ENCODE data around the gene FYN. TPM values are rescaled to one million over a fixed set of nuclear protein-coding genes. Genes with fewer than 3 reads are reported as not detected.

Gene FYN
- total RNA-seq, 1 experiment from 2014 or later: 18.5 TPM

DNA sequence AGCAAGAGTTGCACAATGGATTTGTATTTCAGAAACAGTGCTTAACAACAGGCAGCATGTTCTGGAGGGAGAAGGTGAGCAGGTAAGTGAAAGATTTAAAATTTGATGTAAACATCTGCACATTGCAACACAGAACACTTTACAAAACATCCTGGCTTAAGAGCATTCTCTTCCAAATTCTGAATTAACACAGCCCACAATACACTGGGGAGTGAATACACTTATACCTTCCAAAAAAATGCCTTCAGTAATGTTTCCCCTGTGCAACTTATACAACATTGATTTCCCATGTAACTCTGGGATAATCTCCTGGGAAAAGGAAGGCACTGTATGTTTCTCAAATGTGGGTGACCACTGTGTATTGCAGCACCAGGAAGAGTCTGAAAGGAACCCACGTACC, 127.6 kb downstream of the FYN start:
- H3K36me3 ChIP-seq (ENCODE audit: control insufficient read depth in 1 of 2, insufficient read depth in 2 of 2, low read length in 2 of 2): no peaks in the 10 kb centered on the region
- no TSS peak for BruUV-seq (replicated peaks)
- no peak overlapping the region for H3K27ac ChIP-seq (ENCODE audit: low read depth, low read length)
- H3K9ac ChIP-seq (ENCODE audit: low read length): no peak overlapping the region
- ChIA-PET CTCF (no interaction called here), RAD21 (ENCODE audit: low non-redundant PET in 1 of 2, low total read pairs in 2 of 2, uncharacterized antibody in 2 of 2, unreplicated experiment in 2 of 2) (no interaction called here), POLR2A (no interaction called here)
- H3K9me2 ChIP-seq (ENCODE audit: insufficient read depth): no peaks in the 10 kb centered on the region
- no peak for TF ChIP-seq SRF (IDR thresholded peaks at IDR 0.05; ENCODE audit: low read depth)
- TF ChIP-seq, protein P1, sequence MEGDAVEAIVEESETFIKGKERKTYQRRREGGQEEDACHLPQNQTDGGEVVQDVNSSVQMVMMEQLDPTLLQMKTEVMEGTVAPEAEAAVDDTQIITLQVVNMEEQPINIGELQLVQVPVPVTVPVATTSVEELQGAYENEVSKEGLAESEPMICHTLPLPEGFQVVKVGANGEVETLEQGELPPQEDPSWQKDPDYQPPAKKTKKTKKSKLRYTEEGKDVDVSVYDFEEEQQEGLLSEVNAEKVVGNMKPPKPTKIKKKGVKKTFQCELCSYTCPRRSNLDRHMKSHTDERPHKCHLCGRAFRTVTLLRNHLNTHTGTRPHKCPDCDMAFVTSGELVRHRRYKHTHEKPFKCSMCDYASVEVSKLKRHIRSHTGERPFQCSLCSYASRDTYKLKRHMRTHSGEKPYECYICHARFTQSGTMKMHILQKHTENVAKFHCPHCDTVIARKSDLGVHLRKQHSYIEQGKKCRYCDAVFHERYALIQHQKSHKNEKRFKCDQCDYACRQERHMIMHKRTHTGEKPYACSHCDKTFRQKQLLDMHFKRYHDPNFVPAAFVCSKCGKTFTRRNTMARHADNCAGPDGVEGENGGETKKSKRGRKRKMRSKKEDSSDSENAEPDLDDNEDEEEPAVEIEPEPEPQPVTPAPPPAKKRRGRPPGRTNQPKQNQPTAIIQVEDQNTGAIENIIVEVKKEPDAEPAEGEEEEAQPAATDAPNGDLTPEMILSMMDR (IDR thresholded peaks at IDR 0.05 in 2 of 3, conservative IDR thresholded peaks at IDR 0.05 in 1 of 3; ENCODE audit: borderline replicate concordance in 1 of 3, insufficient read depth in 1 of 3, low read depth in 2 of 3, low read length in 2 of 3): no peak
- TF ChIP-seq RAD21 (IDR thresholded peaks at IDR 0.05; ENCODE audit: low read depth): no peak
- TF ChIP-seq FOSL1 (IDR thresholded peaks at IDR 0.05; ENCODE audit: low read depth): no peak
- TF ChIP-seq, protein P2, sequence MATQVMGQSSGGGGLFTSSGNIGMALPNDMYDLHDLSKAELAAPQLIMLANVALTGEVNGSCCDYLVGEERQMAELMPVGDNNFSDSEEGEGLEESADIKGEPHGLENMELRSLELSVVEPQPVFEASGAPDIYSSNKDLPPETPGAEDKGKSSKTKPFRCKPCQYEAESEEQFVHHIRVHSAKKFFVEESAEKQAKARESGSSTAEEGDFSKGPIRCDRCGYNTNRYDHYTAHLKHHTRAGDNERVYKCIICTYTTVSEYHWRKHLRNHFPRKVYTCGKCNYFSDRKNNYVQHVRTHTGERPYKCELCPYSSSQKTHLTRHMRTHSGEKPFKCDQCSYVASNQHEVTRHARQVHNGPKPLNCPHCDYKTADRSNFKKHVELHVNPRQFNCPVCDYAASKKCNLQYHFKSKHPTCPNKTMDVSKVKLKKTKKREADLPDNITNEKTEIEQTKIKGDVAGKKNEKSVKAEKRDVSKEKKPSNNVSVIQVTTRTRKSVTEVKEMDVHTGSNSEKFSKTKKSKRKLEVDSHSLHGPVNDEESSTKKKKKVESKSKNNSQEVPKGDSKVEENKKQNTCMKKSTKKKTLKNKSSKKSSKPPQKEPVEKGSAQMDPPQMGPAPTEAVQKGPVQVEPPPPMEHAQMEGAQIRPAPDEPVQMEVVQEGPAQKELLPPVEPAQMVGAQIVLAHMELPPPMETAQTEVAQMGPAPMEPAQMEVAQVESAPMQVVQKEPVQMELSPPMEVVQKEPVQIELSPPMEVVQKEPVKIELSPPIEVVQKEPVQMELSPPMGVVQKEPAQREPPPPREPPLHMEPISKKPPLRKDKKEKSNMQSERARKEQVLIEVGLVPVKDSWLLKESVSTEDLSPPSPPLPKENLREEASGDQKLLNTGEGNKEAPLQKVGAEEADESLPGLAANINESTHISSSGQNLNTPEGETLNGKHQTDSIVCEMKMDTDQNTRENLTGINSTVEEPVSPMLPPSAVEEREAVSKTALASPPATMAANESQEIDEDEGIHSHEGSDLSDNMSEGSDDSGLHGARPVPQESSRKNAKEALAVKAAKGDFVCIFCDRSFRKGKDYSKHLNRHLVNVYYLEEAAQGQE (IDR thresholded peaks at IDR 0.05; ENCODE audit: low read depth): no peak
- TF ChIP-seq EZH2 (IDR thresholded peaks at IDR 0.05): no peak
- no peak for TF ChIP-seq CEBPB (IDR thresholded peaks at IDR 0.05; ENCODE audit: low read depth)
- no peak for TF ChIP-seq EGR1 (IDR thresholded peaks at IDR 0.05; ENCODE audit: low read depth)
- H3K79me2 ChIP-seq (ENCODE audit: insufficient read depth, low read length): no peaks in the 10 kb centered on the region
- H4K20me1 ChIP-seq (ENCODE audit: insufficient read depth): no peaks in the 10 kb centered on the region
- ATAC-seq (no peak), DNase-seq (ENCODE audit: low read depth, low spot score) (no peak)
- no peaks in the 10 kb centered on the region for H3K9me3 ChIP-seq (ENCODE audit: control insufficient read depth in 1 of 2, insufficient read depth in 1 of 2, low read depth in 1 of 2, low read length in 2 of 2)
- no peak overlapping the region for H3K4me2 ChIP-seq (ENCODE audit: low read length)
- H3K4me3 ChIP-seq (replicated peaks in 1 of 2; ENCODE audit: low read depth in 1 of 2, low read length in 2 of 2): no peak overlapping the region
- no peaks in the 10 kb centered on the region for H3K4me1 ChIP-seq (ENCODE audit: control insufficient read depth in 1 of 2, insufficient read depth in 2 of 2, low read length in 2 of 2)
- no peaks in the 10 kb centered on the region for H3K27me3 ChIP-seq (ENCODE audit: insufficient read depth, low read length)
- H2AFZ ChIP-seq (ENCODE audit: low read depth, low read length, poor library complexity, severe bottlenecking): no peak overlapping the region
- intact Hi-C loops (cut with micrococcal nuclease): no loop called here
